Measurements from ENCODE around the gene FUT1. TPM values are rescaled to one million over a fixed set of nuclear protein-coding genes. Genes with fewer than 3 reads are reported as not detected.

Gene FUT1
- total RNA-seq, result 0.28 TPM in 2 replicates

DNA sequence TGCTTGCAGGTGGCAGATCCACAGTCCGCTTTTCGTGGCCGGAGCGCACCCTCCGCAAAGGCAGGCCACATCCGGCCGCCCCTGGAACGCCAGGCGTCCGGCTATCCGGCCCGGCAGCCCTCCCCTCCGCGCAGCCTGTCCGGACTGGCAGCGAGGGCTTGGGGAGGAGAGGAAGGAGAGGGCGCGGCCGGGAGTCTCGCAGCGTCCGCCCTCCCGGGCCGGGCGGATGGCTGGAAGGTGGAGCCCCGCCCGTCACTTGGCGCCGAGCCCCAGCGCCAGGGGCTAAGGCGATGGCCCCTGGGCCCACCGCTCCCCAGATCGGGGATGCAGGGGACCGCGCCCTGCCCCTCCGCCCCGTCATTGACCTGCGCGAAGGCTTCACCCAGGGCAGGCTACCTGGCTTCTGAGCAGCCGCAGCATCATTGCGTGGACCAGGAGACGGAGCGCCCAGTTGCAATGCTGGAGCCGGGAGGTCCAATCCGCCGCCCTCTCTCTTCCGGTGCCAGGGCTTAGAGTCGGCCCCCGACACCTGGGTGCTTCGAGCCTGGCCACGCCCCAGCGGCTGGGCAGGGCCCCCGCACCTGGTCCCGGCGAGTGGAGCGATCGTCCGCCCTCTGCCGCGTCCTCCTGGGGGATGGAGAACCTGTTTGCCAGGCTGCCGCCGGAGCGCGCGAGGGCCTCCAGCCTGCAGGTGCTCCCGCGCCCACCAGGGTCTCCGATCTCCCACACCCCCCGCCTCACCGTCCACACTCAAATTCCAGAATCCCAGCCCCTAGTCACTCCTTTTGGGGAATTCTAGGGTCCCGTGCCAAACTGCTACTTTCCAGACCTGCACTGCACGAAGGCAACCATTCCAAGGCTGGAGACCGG, at the start of gene FUT1:
Gene FUT1, minus strand, starts transcription at position 146 of the 870 bp plus-strand sequence. CDS start 1,360 bp downstream, outside the sequence.

DNA sequence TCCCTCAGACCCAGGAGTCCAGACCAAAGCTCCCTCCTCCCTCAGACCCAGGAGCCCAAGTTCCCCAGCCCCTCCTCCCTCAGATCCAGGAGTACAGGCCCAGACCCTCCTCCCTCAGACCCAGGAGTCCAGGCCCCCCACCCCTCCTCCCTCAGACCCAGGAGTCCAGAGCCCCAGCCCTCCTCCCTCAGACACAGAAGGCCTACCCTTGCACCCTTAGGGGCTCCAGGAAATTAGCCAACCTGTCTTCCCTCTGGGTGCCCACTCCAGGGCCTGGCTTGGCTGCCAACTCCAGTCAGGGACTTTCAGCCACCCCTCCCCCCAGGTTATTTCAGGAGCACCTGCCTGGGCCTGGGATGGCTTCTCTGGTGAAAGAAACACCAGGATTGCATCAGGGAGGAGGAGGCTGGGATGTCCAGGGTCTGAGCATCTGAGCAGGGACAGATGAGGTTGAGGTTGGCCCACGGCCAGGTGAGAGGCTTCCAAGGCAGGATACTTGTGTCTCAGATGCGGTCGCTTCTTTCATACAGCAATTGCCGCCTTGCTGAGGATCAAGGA, 2.7 kb upstream of the FUT1 start, which contains the start of gene FGF21:
Gene FGF21, plus strand, starts transcription at position 441 of the 558 bp plus-strand sequence. CDS start 713 bp downstream, outside the sequence.

DNA sequence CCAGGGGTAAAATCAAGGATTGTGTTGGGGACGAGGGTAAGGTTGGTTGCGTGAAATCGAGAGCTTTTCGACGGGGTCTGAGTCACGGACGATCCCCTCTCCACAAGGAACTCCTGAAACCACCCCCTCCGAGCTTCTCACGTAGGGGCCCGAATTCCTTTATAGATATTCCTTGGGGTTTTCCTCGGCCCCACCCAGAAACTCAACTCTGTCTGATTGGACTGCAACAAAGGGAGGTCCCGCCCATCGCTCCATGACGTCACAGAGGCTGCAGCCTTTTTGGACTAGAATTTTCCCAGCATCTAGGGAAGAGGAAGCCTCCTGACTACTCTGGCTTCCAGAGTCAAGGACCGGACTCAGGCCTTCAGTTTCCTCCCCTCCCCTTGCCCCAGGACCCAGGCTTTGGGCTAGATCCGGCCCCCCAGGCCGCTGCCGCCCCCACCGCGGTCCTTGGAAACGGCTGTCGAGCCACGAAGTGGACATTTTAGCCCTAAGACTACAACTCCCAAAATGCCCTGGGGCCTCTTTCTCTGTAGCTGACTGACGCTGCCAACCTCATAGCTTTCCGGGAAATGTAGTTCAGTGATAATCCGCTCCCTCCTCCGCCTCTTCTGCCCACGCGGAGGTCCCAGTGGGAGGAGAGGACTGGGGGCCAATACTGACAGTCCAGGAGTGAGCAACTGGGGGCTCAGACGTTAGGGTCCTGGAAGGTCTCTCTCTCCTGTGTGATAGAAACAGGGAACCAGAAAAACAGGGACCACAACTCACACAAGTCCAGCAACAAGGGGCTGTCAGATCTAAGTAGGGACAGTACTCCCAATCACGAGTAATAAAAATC, 5.5 kb downstream of the FUT1 start, which contains the start of gene IZUMO1:
Gene IZUMO1, minus strand, starts transcription at position 172 of the 838 bp plus-strand sequence. CDS start 1,050 bp downstream, outside the sequence.

DNA sequence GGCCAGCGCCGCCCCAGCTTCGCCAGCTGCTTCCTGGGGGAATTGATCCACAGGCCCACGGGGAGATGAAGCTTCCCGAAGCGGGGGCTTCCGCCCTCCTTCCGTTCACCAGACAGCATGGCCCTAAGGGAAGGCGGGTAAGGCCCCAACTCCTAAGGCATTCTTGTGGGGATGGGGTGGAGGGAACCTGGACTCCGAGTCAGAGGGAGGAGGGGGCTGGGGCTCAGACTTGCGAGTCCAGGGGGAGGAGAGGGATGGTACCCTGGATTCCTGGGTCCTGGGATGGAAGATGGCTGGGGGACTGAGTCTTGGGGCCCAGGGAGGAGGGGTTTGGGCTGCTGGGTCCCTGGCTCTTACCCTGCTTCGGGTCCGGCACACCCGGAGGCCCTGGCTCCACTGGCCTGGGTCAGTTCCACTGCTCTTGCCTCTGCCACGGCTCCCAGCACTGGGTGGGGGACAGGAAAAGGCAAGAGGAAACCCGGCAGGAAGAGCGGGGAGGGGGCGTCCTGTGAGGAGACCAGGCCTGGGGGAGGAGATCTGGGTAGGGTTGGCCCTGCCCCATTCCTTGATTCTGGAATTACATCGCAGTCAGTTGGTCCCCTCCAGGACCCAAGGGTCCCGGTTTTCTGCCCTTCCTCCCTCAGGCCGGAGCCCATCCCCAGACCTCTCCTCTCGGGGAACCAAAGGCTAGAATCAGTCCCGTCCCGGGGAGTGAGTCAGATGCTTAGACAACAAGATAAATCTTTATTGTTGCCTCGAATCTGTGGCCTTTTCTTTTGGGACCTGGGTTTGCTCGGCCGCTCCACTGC, 12.1 kb downstream of the FUT1 start, which contains the start of gene RASIP1:
Gene RASIP1, minus strand, starts transcription at position 447 of the 809 bp plus-strand sequence. Its CDS starts 328 bp downstream, at position 119.

DNA sequence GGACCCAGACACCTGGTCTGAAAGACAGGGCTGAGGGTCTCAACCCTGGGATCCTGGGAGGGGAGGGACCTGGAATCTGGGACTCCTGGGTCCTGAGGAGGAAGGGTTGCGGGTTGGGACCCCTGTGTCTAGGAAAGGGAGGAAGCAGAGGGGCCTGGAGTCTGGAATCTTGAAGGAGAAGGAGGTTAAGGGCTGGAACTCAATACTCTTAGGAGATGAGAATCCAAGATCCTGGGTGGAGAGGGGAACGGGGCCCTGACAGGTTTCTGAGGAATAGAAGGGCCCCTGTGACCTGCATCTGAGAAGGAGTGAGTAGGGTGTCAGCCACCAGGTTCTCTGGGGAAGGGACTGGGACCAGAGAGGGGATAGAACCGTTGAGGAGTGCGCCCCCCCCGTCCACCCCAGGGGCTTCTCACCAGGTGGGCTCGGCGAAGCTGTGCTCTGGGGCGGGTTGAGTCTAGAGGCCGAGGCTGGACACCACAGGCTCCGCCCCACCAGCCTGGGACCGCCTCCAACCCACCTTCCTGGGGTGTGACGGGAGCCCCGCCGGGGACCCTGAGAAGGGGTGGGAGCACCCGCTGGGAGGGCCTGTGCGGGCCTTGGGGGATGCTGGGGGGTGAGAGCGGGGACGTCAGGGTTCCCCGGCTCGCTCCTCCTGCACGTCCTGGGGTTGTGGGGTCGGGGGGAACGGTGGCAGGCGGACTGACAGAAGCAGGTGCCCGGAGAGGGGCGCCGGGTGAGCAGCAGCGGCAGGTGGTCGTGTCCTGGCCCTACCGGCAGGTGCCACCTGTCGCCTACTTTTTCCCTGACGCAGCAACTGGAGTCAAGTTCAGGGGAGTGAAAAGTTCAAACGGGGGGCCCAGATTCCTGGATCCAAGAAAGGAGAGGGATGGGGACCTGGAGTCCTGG, 32.9 kb downstream of the FUT1 start, which contains the start of gene MAMSTR:
Gene MAMSTR, minus strand, starts transcription at position 463 of the 909 bp plus-strand sequence. CDS start 694 bp downstream, outside the sequence.

Other genes starting within 250 kb of the FUT1 start
- gene LMTK3, start 240.8 kb downstream of the FUT1 start, total RNA-seq, result 0.09 and 0.14 TPM in 2 replicates
- 0.09 and 0.28 TPM in 2 replicates for gene SULT2B1, start 200.5 kb downstream of the FUT1 start, total RNA-seq
- 0.14 TPM in 1 of 2 replicates, not detected in the other for gene SPACA4, start 145.9 kb downstream of the FUT1 start, total RNA-seq
- gene FAM83E, start 137.6 kb downstream of the FUT1 start, total RNA-seq, result 0.28 and 0.46 TPM in 2 replicates
- 2,327 and 2,594 TPM in 2 replicates for gene RPL18, start 133.5 kb downstream of the FUT1 start, total RNA-seq
- gene SPHK2, start 133.1 kb downstream of the FUT1 start, total RNA-seq, result 4.7 and 5.6 TPM in 2 replicates
- 4.6 and 6.5 TPM in 2 replicates for gene DBP, start 115.3 kb downstream of the FUT1 start, total RNA-seq
- gene CA11, start 106.5 kb downstream of the FUT1 start, total RNA-seq, result 0.43 and 0.46 TPM in 2 replicates
- not detected in 2 replicates for gene NTN5, start 79.6 kb downstream of the FUT1 start, total RNA-seq
- gene FUT2, start 56.7 kb downstream of the FUT1 start, total RNA-seq, result not detected in 2 replicates
- 0.28 TPM in 2 replicates for gene MAMSTR, start 32.9 kb downstream of the FUT1 start, total RNA-seq
- gene RASIP1, start 12.0 kb downstream of the FUT1 start, total RNA-seq, result 1.3 and 2.3 TPM in 2 replicates
- not detected in 2 replicates for gene IZUMO1, start 5.7 kb downstream of the FUT1 start, total RNA-seq
- 0.14 and 0.28 TPM in 2 replicates for gene FGF21, start 2.9 kb upstream of the FUT1 start, total RNA-seq
- gene BCAT2, start 58.4 kb upstream of the FUT1 start, total RNA-seq, result 26.6 and 28.4 TPM in 2 replicates
- gene HSD17B14, start 83.8 kb upstream of the FUT1 start, total RNA-seq, result 6.8 and 7.3 TPM in 2 replicates
- gene PLEKHA4, start 116.0 kb upstream of the FUT1 start, total RNA-seq, result 6.5 and 10.6 TPM in 2 replicates
- gene PPP1R15A, start 119.8 kb upstream of the FUT1 start, total RNA-seq, result 51.6 and 53.1 TPM in 2 replicates
- gene TULP2, start 146.1 kb upstream of the FUT1 start, total RNA-seq, result 0.28 and 0.55 TPM in 2 replicates
- 117 and 149 TPM in 2 replicates for gene NUCB1, start 147.7 kb upstream of the FUT1 start, total RNA-seq
- 0.14 and 0.18 TPM in 2 replicates for gene DHDH, start 181.1 kb upstream of the FUT1 start, total RNA-seq
- gene BAX, start 202.2 kb upstream of the FUT1 start, total RNA-seq, result 77.2 and 141 TPM in 2 replicates
- gene FTL, start 212.7 kb upstream of the FUT1 start, total RNA-seq, result 5,813 and 7,581 TPM in 2 replicates
- gene GYS1, start 240.7 kb upstream of the FUT1 start, total RNA-seq, result 29.0 and 45.9 TPM in 2 replicates
- gene RUVBL2, start 241.2 kb upstream of the FUT1 start, total RNA-seq, result 201 and 206 TPM in 2 replicates